ENCODE measurements around the gene HOXD13.

GRCh38 chr2:176136374-176137251 is 44.1 kb downstream of the HOXD13 start:
- TF ChIP-seq MAX (IDR thresholded peaks at IDR 0.05; ENCODE audit: insufficient read depth, insufficient read length) (peak; percentile 64), POLR2A (IDR thresholded peaks at IDR 0.05; ENCODE audit: low read depth, low read length) (peak; percentile 94)
- TF ChIP-seq, protein P1, sequence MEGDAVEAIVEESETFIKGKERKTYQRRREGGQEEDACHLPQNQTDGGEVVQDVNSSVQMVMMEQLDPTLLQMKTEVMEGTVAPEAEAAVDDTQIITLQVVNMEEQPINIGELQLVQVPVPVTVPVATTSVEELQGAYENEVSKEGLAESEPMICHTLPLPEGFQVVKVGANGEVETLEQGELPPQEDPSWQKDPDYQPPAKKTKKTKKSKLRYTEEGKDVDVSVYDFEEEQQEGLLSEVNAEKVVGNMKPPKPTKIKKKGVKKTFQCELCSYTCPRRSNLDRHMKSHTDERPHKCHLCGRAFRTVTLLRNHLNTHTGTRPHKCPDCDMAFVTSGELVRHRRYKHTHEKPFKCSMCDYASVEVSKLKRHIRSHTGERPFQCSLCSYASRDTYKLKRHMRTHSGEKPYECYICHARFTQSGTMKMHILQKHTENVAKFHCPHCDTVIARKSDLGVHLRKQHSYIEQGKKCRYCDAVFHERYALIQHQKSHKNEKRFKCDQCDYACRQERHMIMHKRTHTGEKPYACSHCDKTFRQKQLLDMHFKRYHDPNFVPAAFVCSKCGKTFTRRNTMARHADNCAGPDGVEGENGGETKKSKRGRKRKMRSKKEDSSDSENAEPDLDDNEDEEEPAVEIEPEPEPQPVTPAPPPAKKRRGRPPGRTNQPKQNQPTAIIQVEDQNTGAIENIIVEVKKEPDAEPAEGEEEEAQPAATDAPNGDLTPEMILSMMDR (IDR thresholded peaks at IDR 0.05; ENCODE audit: extremely low read depth in 1 of 2, insufficient read depth in 1 of 2, low read depth in 1 of 2, low read length in 2 of 2) = no peak
